A673 (cell line): ENCODE data around the gene PRKCA. TPM values are rescaled to one million over a fixed set of nuclear protein-coding genes. Genes with fewer than 3 reads are reported as not detected.

ENCODE experiments used
- BruUV-seq: library from RNA; stranded (reverse); fragments of 400-500 nt; replicated peaks from 2 replicates; lab custom pipeline; 2021; lab: Mats Ljungman, UMichigan
- CTCF ChIA-PET: fragments of 300-600 bp; sonication (Branson Sonifier 250); formaldehyde crosslinking; loops from one replicate; lab custom pipeline; 2022; ENCODE audit warnings: antibody characterized with exemption; lab: Charles Lee
- POLR2A ChIA-PET: fragments of 300-600 bp; sonication (Branson Sonifier 250); formaldehyde crosslinking; loops from one replicate; lab custom pipeline; 2022; ENCODE audit warnings: antibody characterized with exemption; ENCODE audit not compliant: low non-redundant PET; lab: Charles Lee
- DNase-seq: peaks from one replicate; pipeline ENCODE4 v3.0.0-alpha.2; 2015; ENCODE audit warnings: low spot score
- H3K27ac ChIP-seq: fragments of 200-600 bp; sonication (generic); 2 replicates; pipeline ENCODE4 v1.5.1; 2016; ENCODE audit warnings: mixed run types, low read depth, mild to moderate bottlenecking, mixed read lengths, antibody characterized with exemption, low read length; ENCODE audit not compliant: poor library complexity, severe bottlenecking
- H3K27me3 ChIP-seq: fragments of 200-600 bp; sonication (generic); replicated peaks from 2 replicates; pipeline ENCODE4 v1.6.1; 2017; ENCODE audit warnings: mixed run types, low read depth, mild to moderate bottlenecking, mixed read lengths, antibody characterized with exemption, low read length; ENCODE audit not compliant: insufficient read depth, poor library complexity
- H3K36me3 ChIP-seq: fragments of 200-600 bp; sonication (generic); 2 replicates; pipeline ENCODE4 v1.6.1; 2016; ENCODE audit warnings: mixed run types, mild to moderate bottlenecking, mixed read lengths, antibody characterized with exemption, low read length; ENCODE audit not compliant: insufficient read depth, poor library complexity, severe bottlenecking
- H3K4me1 ChIP-seq: fragments of 200-600 bp; sonication (generic); 2 replicates; pipeline ENCODE4 v1.6.1; 2017; ENCODE audit warnings: mixed run types, mild to moderate bottlenecking, mixed read lengths, antibody characterized with exemption, low read length; ENCODE audit not compliant: insufficient read depth, poor library complexity, severe bottlenecking
- H3K4me3 ChIP-seq: fragments of 200-600 bp; sonication (generic); 2 replicates; pipeline ENCODE4 v1.5.1; 2016; ENCODE audit warnings: low read depth, mixed run types, mild to moderate bottlenecking, mixed read lengths, low read length; ENCODE audit not compliant: poor library complexity, severe bottlenecking
- H3K9me3 ChIP-seq: fragments of 200-600 bp; sonication (generic); 2 replicates; pipeline ENCODE4 v1.6.1; 2016; ENCODE audit warnings: mixed run types, low read depth, mild to moderate bottlenecking, mixed read lengths, antibody characterized with exemption, low read length; ENCODE audit not compliant: poor library complexity, severe bottlenecking
- CTCF ChIP-seq: fragments of 300-800, 200-600 bp; sonication (generic); conservative IDR thresholded peaks from 2 replicates; pipeline ENCODE4 v1.5.1; 2017; ENCODE audit warnings: low read depth, mild to moderate bottlenecking, antibody characterized with exemption, low read length, moderate library complexity, mixed read lengths
- EZH2 ChIP-seq: fragments of 200-600 bp; sonication (generic); IDR thresholded peaks from 2 replicates; pipeline ENCODE4 v1.6.1; 2017; ENCODE audit warnings: borderline replicate concordance, low read depth, mild to moderate bottlenecking, mixed read lengths, antibody characterized with exemption, low read length; ENCODE audit not compliant: poor library complexity, severe bottlenecking
- intact Hi-C: fragments of 100-400 bp; cut with micrococcal nuclease; formaldehyde crosslinking; loops from one replicate; pipeline ENCODE4 v1.10.0; 2022; ENCODE audit not compliant: unreplicated experiment
- total RNA-seq: library from RNA; stranded (reverse); gene quantifications from 2 replicates; pipeline ENCODE4 v1.2.3, GENCODE V29; 2021

PRKCA gene
- total RNA-seq, 1 experiment from 2014 or later = 16.3 TPM

GRCh38 chr17:66638707-66639479, 336.5 kb downstream of the PRKCA start:
- ChIA-PET CTCF (no interaction called here), POLR2A (no interaction called here)
- H3K36me3 ChIP-seq = no peaks in the 10 kb centered on the region
- no peaks in the 10 kb centered on the region for H3K4me1 ChIP-seq
- no peaks in the 10 kb centered on the region for H3K9me3 ChIP-seq
- no peak overlapping the region for H3K27ac ChIP-seq
- TF ChIP-seq EZH2 = no peak
- TF ChIP-seq CTCF = no peak
- DNase-seq = no peak
- no TSS peak for BruUV-seq
- H3K27me3 ChIP-seq = no peaks in the 10 kb centered on the region
- intact Hi-C loops = no loop called here
- H3K4me3 ChIP-seq = no peak overlapping the region

- no peak for TF ChIP-seq EZH2
- TF ChIP-seq CTCF = no peak
- Histone ChIP-seq H3K4me3 (no peak overlapping the region), H3K4me1 (no peaks in the 10 kb centered on the region), H3K27me3 (no peaks in the 10 kb centered on the region), H3K27ac (no peak overlapping the region), H3K36me3 (no peaks in the 10 kb centered on the region), H3K9me3 (no peaks in the 10 kb centered on the region)
- CTCF ChIA-PET = interaction anchor here (0.5 kb wide), 1 partner anchor 533 kb away, joined by 3 read pairs; no protein-coding TSS in a partner anchor
- intact Hi-C loops = no loop called here
- no TSS peak for BruUV-seq
- no peak for DNase-seq
- POLR2A ChIA-PET = no interaction called here
Observed at GRCh38 chr17:66643815-66644710, 341.6 kb downstream of the PRKCA start.

- CTCF ChIA-PET = no interaction called here
- Histone ChIP-seq H3K27me3 (no peaks in the 10 kb centered on the region), H3K4me3 (no peak overlapping the region), H3K9me3 (no peaks in the 10 kb centered on the region), H3K27ac (no peak overlapping the region), H3K36me3 (no peaks in the 10 kb centered on the region), H3K4me1 (no peaks in the 10 kb centered on the region)
- POLR2A ChIA-PET = no interaction called here
- TF ChIP-seq EZH2 (no peak), CTCF (no peak)
- DNase-seq = no peak
- no TSS peak for BruUV-seq
- intact Hi-C loops = no loop called here
Observed at GRCh38 chr17:66645259-66645658, 342.8 kb downstream of the PRKCA start.
